ENCODE measurements around the gene LAMC2.
A peak's percentile ranks its signal among the peaks of the same experiment; 100 is the strongest.

The LAMC2 gene

DNA sequence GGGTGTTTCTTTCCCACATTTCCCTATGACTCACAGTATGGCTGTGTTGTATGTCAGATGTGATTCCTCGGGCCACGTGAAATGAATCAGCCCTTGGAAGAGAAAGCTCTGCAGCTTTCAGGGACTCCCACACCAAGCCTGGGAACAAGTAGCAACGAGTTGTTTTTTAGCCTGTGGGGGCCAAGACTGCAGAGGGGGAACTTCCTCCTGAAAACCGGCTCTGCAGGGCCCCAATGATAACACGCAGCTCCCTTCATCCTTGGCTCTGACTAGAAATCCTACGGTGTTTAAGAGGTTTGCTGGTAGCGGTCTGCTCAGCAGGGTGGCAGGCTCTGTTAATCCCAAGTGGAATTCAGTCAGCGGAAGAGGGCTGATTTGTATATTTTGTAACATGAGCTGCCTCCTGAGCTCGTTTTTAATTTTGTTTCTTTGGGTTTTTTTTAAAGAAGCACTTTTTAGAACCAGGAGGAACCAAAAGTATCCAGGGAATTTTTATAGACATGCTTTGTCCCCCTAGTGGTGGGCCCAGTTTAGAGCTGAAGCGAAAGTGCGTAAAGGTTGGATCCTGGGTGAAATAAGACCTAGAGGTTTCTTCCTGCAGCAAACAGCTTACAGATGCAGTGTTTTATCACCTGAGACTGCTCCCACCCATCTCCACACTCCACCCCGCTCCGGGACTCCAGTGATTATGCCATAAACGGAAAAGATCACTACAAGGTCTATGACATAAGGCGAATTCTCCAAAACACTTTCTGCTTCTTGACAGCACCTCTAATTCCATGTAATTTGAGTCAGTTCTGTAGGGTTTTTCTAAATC lies 48.8 kb downstream of the LAMC2 start:
- H3K27ac ChIP-seq = no peak overlapping the region
- TF ChIP-seq, protein P1, sequence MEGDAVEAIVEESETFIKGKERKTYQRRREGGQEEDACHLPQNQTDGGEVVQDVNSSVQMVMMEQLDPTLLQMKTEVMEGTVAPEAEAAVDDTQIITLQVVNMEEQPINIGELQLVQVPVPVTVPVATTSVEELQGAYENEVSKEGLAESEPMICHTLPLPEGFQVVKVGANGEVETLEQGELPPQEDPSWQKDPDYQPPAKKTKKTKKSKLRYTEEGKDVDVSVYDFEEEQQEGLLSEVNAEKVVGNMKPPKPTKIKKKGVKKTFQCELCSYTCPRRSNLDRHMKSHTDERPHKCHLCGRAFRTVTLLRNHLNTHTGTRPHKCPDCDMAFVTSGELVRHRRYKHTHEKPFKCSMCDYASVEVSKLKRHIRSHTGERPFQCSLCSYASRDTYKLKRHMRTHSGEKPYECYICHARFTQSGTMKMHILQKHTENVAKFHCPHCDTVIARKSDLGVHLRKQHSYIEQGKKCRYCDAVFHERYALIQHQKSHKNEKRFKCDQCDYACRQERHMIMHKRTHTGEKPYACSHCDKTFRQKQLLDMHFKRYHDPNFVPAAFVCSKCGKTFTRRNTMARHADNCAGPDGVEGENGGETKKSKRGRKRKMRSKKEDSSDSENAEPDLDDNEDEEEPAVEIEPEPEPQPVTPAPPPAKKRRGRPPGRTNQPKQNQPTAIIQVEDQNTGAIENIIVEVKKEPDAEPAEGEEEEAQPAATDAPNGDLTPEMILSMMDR (IDR thresholded peaks at IDR 0.05) = peak; percentile 77
- TF ChIP-seq ZFX (IDR thresholded peaks at IDR 0.05; ENCODE audit: borderline replicate concordance) = no peak

DNA sequence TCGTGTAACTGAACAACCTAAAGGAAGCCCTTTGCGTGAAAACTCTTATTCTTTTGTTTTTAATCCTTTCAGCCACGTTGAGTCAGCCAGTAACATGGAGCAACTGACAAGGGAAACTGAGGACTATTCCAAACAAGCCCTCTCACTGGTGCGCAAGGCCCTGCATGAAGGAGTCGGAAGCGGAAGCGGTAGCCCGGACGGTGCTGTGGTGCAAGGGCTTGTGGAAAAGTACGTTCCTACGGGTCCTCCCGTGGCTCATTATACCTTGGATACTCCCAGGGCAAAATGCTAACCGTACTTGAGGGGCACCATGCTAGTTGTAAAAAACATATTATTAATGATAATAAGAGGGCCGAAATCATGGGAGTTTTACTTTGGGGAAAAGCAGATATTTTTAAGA lies 49.4 kb downstream of the LAMC2 start:
- no peak overlapping the region for H3K27ac ChIP-seq

DNA sequence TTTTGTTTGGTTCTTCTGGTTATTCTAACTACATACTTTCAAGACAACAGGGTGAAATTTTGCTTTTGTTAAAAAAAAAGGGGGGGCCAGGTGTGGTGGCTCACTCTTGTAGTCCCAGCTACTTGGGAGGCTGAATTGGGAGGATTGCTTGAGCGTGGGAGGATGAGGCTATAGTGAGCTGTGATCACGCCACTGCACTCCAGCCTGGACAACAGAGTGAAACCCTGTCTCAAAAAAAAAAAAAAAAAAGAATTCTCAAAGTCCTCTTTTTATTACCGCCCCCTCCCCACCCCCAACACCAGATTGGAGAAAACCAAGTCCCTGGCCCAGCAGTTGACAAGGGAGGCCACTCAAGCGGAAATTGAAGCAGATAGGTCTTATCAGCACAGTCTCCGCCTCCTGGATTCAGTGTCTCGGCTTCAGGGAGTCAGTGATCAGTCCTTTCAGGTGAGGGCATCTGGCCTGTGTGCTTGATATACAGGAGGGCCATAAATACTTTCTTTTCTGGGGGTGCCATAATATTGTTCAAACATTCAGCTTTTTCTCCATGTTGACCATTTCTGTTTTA lies 50.2 kb downstream of the LAMC2 start:
- no peak overlapping the region for H3K27ac ChIP-seq
- TF ChIP-seq, protein P1 (IDR thresholded peaks at IDR 0.05) = no peak
- TF ChIP-seq ZFX (IDR thresholded peaks at IDR 0.05; ENCODE audit: borderline replicate concordance) = no peak

More for the DNA sequence above, 49.4 kb downstream of the LAMC2 start:
- TF ChIP-seq ZFX (IDR thresholded peaks at IDR 0.05; ENCODE audit: borderline replicate concordance) = no peak
- TF ChIP-seq, protein P1 (IDR thresholded peaks at IDR 0.05) = no peak

DNA sequence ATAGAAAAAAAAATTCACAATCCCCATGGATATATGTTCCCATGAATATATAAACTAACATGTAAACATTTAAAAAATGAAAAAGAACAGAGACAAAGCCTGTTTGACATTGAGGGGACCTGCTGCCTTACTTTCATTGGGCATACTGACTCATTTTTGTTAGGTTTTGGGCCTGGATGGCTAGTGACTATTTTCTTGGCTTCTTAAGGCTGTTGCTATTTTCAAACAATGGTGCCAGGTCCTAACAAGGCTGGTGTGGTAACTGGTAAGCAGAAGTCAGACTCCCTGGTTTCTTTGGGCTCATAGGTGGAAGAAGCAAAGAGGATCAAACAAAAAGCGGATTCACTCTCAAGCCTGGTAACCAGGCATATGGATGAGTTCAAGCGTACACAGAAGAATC lies 51.0 kb downstream of the LAMC2 start:
- TF ChIP-seq, protein P1 (IDR thresholded peaks at IDR 0.05) = no peak
- no peak for TF ChIP-seq ZFX (IDR thresholded peaks at IDR 0.05; ENCODE audit: borderline replicate concordance)
- H3K27ac ChIP-seq = no peak overlapping the region

DNA sequence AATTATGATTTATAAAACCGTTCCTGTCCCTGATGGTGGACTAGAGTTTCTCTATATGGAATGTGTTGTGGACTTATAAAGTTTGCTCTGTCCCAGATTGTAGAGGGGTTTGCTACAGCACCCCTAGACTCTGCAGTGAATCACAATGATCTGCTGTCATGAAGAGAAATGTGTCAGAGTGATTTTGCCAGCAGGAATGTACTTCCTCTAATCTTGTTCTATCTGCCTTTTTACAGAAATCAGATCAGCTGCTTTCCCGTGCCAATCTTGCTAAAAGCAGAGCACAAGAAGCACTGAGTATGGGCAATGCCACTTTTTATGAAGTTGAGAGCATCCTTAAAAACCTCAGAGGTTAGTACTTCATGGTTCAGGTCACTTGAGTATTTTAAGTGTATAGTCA lies 52.0 kb downstream of the LAMC2 start:
- TF ChIP-seq ZFX (IDR thresholded peaks at IDR 0.05; ENCODE audit: borderline replicate concordance) = no peak
- TF ChIP-seq, protein P1 (IDR thresholded peaks at IDR 0.05) = no peak

DNA sequence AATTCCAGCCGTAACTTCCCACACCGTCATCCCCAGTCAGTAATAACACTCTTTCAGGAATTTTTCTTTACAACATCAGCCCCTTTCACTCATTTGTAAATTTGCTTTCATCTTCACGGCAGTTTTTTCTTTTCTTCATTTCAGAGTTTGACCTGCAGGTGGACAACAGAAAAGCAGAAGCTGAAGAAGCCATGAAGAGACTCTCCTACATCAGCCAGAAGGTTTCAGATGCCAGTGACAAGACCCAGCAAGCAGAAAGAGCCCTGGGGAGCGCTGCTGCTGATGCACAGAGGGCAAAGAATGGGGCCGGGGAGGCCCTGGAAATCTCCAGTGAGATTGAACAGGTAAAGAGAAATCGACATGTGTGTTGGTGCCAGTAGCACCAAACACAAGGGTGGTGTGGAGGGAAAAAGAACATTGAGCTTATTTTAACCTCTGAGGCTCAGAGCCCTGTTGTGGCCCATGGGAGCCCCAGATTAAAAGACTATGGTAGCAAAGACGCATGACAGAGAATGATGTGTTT lies 53.2 kb downstream of the LAMC2 start:
- no peak overlapping the region for H3K27ac ChIP-seq
- TF ChIP-seq, protein P1 (IDR thresholded peaks at IDR 0.05) = no peak
- no peak for TF ChIP-seq ZFX (IDR thresholded peaks at IDR 0.05; ENCODE audit: borderline replicate concordance)

More for the DNA sequence above, 52.0 kb downstream of the LAMC2 start:
- no peak overlapping the region for H3K27ac ChIP-seq
